Hepatocyte (in vitro differentiated cells): ENCODE results near the gene TRIM16.
"Not testable (repeated sequence)": the region's sequence is repeated elsewhere in the genome, so short reads cannot be mapped to it uniquely, and the experiment has no call there.

ENCODE experiments used
- CTCF ChIP-seq: fragments of 200-600 bp; sonication (generic); IDR thresholded peaks from 2 replicates; pipeline ENCODE4 v1.5.1; 2016; ENCODE audit warnings: antibody characterized with exemption, mild to moderate bottlenecking; ENCODE audit not compliant: poor library complexity
- EZH2 ChIP-seq: fragments of 200-600 bp; sonication (generic); IDR thresholded peaks from 2 replicates; pipeline ENCODE4 v1.6.1; 2016; ENCODE audit warnings: antibody characterized with exemption, mild to moderate bottlenecking, borderline replicate concordance

DNA sequence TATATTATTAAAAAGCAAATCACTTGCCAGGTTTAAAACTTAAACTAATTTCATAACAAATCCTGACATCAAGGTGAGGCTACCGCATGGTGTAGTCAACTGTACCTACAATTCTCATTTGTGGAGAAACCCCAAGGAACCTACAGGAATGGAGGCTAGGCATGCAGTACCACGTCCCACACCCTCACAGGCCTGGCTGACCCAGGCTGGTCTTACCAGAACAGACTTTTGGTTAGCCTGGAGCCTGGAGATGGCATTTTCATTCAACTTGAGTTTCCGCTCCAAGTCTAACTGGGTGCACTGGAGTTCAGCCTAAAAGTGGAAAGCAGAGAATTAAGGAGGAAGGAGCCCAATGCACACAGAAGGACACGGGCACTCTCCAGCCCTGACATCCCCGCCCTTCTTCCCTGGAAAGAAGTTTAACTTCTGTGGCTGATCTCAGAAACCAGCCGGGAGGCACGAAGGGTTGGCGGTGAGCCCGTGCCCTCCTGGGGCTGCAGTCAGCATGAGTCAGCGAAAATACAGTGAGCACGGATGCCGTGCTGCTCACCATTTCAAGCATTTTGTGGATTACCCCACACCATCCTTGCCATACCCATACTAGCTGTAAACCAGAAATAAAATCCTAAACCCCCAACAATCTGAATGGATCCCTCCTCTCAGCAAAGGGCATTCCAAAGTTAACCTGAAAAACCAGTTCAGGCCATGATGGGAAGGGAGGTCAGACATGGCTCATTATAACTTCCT is 41.4 kb downstream of the TRIM16 start:
- TF ChIP-seq CTCF, EZH2: not testable (repeated sequence)
